Neural cell (in vitro differentiated cells): ENCODE data around the gene PRXL2B. TPM values are rescaled to one million over a fixed set of nuclear protein-coding genes. Genes with fewer than 3 reads are reported as not detected.

Source experiments
- H2AFZ ChIP-seq: fragments of 200-600, 300-800 bp; sonication (generic), shearing (Covaris generic); 2 replicates; pipeline ENCODE4 v1.6.0; 2014; ENCODE audit warnings: low read depth, mild to moderate bottlenecking, antibody characterized with exemption, low read length, moderate library complexity
- H3F3A ChIP-seq: fragments of 200-600 bp; shearing (Covaris generic); 2 replicates; pipeline ENCODE4 v1.6.1; 2016; ENCODE audit warnings: mild to moderate bottlenecking, moderate library complexity, mixed read lengths, antibody characterized with exemption, low read length; ENCODE audit not compliant: insufficient read depth, poor library complexity, severe bottlenecking
- H3K27ac ChIP-seq: fragments of 200-600, 300-800 bp; sonication (generic), shearing (Covaris generic); 2 replicates; pipeline ENCODE4 v1.5.1; 2014; ENCODE audit warnings: mild to moderate bottlenecking, low read length, moderate library complexity
- H3K27me3 ChIP-seq: fragments of 300-800, 200-600 bp; sonication (generic), shearing (Covaris generic); 2 replicates; pipeline ENCODE4 v1.6.0; 2014; ENCODE audit warnings: mild to moderate bottlenecking, low read depth, low read length, moderate library complexity; ENCODE audit not compliant: insufficient read depth
- H3K36me3 ChIP-seq: fragments of 300-800, 200-600 bp; sonication (generic), shearing (Covaris generic); 2 replicates; pipeline ENCODE4 v1.5.1; 2014; ENCODE audit warnings: mild to moderate bottlenecking, antibody characterized with exemption, low read length, moderate library complexity; ENCODE audit not compliant: insufficient read depth
- H3K4me2 ChIP-seq: fragments of 300-800, 200-600 bp; sonication (generic), shearing (Covaris generic); 2 replicates; pipeline ENCODE4 v1.6.0; 2014; ENCODE audit warnings: mild to moderate bottlenecking, low read length
- H3K4me3 ChIP-seq: fragments of 300-800, 200-600 bp; sonication (generic), shearing (Covaris generic); 2 replicates; pipeline ENCODE4 v1.5.1; 2014; ENCODE audit warnings: mild to moderate bottlenecking, low read length, moderate library complexity
- H3K79me2 ChIP-seq: fragments of 200-600 bp; shearing (Covaris generic); replicated peaks from 2 replicates; pipeline ENCODE4 v1.6.0; 2014; ENCODE audit warnings: mild to moderate bottlenecking, low read length, moderate library complexity; ENCODE audit not compliant: insufficient read depth
- H3K9ac ChIP-seq: fragments of 300-800, 200-600 bp; sonication (generic), shearing (Covaris generic); 2 replicates; pipeline ENCODE4 v1.6.1; 2016; ENCODE audit warnings: mild to moderate bottlenecking, low read length, mixed read lengths
- H3K9me2 ChIP-seq: fragments of 200-600 bp; shearing (Covaris generic); 2 replicates; pipeline ENCODE4 v1.6.1; 2016; ENCODE audit warnings: mild to moderate bottlenecking, low read length, mixed read lengths; ENCODE audit not compliant: insufficient read depth
- H3K9me3 ChIP-seq: fragments of 200-600, 300-800 bp; sonication (generic), shearing (Covaris generic); 2 replicates; pipeline ENCODE4 v1.6.1; 2016; ENCODE audit warnings: mild to moderate bottlenecking, mixed run types, low read length, moderate library complexity, mixed read lengths
- H4K20me1 ChIP-seq: fragments of 200-600 bp; shearing (Covaris generic); 2 replicates; pipeline ENCODE4 v1.6.1; 2016; ENCODE audit warnings: mild to moderate bottlenecking, mixed run types; ENCODE audit not compliant: insufficient read depth
- EP300 ChIP-seq: fragments of 450-650 bp; conservative IDR thresholded peaks from 2 replicates; pipeline ENCODE4 v1.6.1; 2014; ENCODE audit warnings: antibody characterized with exemption, mild to moderate bottlenecking, moderate library complexity; ENCODE audit not compliant: poor library complexity, severe bottlenecking
- EZH2 ChIP-seq: fragments of 200-600, 300-800 bp; shearing (Covaris generic), sonication (generic); IDR thresholded peaks from 2 replicates; pipeline ENCODE4 v1.6.1; 2014; ENCODE audit warnings: antibody characterized with exemption, low read length, borderline replicate concordance, mild to moderate bottlenecking; ENCODE audit not compliant: insufficient read depth, poor library complexity, severe bottlenecking
- MXI1 ChIP-seq: fragments of 450-650 bp; conservative IDR thresholded peaks from 2 replicates; pipeline ENCODE4 v1.6.1; 2014; ENCODE audit warnings: antibody characterized with exemption, mild to moderate bottlenecking; ENCODE audit not compliant: poor library complexity, severe bottlenecking
- POLR2AphosphoS5 ChIP-seq: IDR thresholded peaks from 2 replicates; pipeline ENCODE4 v1.6.1; 2012
- RAD21 ChIP-seq: fragments of 450-650 bp; conservative IDR thresholded peaks from 2 replicates; pipeline ENCODE4 v1.6.1; 2014; ENCODE audit warnings: antibody characterized with exemption, mild to moderate bottlenecking, moderate library complexity
- SMC3 ChIP-seq: fragments of 450-650 bp; conservative IDR thresholded peaks from 2 replicates; pipeline ENCODE4 v1.6.1; 2014; ENCODE audit warnings: antibody characterized with exemption, mild to moderate bottlenecking, moderate library complexity; ENCODE audit not compliant: poor library complexity
- TAF1 ChIP-seq: IDR thresholded peaks from 2 replicates; pipeline ENCODE4 v1.6.1; 2012; ENCODE audit warnings: low read depth
- polyA plus RNA-seq: library from polyadenylated mRNA; depleted of rRNA; stranded (reverse); fragments of >200 nt; gene quantifications from 2 replicates; pipeline ENCODE4 v1.2.3, GENCODE V29; 2014
- TF ChIP-seq, protein P1 (sequence below): IDR thresholded peaks from 2 replicates; pipeline ENCODE4 v1.6.1; 2012; ENCODE audit warnings: borderline replicate concordance
- TF ChIP-seq, protein P2 (sequence below): fragments of 450-650 bp; IDR thresholded peaks from 2 replicates; pipeline ENCODE4 v1.5.1; 2014; ENCODE audit warnings: antibody characterized with exemption, mild to moderate bottlenecking, moderate library complexity; ENCODE audit not compliant: poor library complexity, severe bottlenecking

The PRXL2B gene
- polyA plus RNA-seq, 1 donor from 2014 or later, result 29.0 TPM

DNA sequence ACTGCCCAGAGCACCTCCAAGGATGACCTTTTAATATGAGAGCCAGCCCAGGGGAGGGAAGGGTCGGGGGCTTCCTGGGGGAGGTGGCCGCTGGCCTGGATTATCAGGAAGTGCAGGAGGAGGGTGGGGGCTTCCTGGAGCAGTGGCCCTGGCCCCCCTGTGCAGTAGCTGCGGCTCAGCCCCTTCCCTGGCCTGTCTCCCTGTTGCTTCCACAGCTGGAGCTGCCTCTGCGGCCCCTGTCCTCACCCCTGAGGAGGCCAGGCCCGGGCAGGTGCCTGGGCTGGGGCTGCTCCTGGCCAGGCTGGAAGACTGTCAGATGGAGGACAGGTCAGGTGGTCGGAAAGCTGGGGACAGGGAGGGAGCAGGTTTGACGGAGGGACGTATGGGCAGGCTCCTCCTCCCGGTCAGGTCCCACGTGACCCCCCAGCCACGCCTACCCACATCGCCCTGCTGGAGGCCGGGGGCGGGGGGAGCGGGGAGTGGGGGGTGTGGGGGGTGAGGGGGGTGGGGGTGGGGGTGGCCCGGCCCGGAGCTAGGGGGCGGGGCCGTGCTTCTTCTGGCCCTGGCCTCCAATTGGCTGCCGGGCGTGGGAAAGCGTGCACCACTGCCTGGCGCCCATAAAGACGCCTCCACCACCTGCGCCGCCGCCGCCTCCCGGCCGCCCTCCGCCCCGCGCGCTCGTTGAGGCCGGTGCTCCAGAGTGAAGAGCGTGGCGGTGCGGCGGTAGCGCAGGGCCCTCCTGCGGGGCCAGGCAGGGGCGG is 40.6 kb upstream of the PRXL2B start:
- H3K79me2 ChIP-seq, result no peaks in the 10 kb centered on the region
- H3K36me3 ChIP-seq, result no peaks in the 10 kb centered on the region
- H3F3A ChIP-seq, result peaks cover 2% of the 10 kb centered on the region
- TF ChIP-seq POLR2AphosphoS5, result no peak
- no peak overlapping the region for H3K27ac ChIP-seq
- no peak overlapping the region for H2AFZ ChIP-seq
- no peaks in the 10 kb centered on the region for H3K9me2 ChIP-seq
- H3K9me3 ChIP-seq, result no peaks in the 10 kb centered on the region
- no peak overlapping the region for H3K4me2 ChIP-seq
- H3K4me3 ChIP-seq, result peak overlapping the region; percentile 41
- H4K20me1 ChIP-seq, result no peaks in the 10 kb centered on the region
- H3K27me3 ChIP-seq, result no peaks in the 10 kb centered on the region
- no peak overlapping the region for H3K9ac ChIP-seq

DNA sequence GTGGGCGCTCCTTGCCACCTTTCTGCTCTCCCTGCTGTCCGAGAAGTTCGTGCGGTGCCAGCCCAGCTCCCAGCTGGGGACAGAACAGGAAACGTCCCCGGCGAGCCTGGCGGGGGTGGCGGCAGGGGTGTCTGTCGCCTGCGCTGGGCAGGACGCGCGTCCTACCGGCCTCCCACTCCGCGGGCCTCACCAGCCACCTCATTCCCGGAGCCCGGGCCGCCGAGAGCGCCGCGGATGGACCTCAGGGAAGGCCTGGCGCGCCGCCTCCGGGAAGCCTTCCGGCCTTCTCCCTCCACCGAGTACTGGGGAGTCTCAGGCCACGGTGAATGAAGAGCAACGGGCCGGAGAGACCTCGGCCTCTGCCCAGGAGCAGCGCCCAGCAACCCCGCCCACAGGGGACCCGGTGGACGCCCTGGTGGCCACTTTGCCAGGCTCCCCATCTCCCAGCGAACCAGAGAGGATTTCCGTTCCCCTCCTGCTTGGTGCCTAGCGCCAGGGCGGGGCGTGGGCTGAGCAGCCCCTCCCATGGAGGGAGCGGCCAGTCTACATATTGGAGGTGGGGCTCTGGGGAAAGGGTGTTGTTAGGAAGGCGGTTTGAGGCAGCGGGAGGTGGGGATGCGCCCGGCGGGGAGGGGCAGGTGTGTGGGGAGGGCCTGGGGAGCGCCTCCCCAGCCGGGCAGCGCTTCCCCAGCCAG is 39.9 kb upstream of the PRXL2B start:
- no peak overlapping the region for H3K4me2 ChIP-seq
- H3K4me3 ChIP-seq, result peak overlapping the region; percentile 41
- H3K9ac ChIP-seq, result peak overlapping the region; percentile 5
- no peaks in the 10 kb centered on the region for H3K36me3 ChIP-seq
- H3K27me3 ChIP-seq, result no peaks in the 10 kb centered on the region
- no peaks in the 10 kb centered on the region for H3K9me2 ChIP-seq
- H3F3A ChIP-seq, result peaks cover 2% of the 10 kb centered on the region
- H3K79me2 ChIP-seq, result no peaks in the 10 kb centered on the region
- no peaks in the 10 kb centered on the region for H3K9me3 ChIP-seq
- H4K20me1 ChIP-seq, result no peaks in the 10 kb centered on the region
- H3K27ac ChIP-seq, result no peak overlapping the region
- H2AFZ ChIP-seq, result no peak overlapping the region
- TF ChIP-seq EP300, result no peak
- no peak for TF ChIP-seq SMC3
- TF ChIP-seq, protein P1, sequence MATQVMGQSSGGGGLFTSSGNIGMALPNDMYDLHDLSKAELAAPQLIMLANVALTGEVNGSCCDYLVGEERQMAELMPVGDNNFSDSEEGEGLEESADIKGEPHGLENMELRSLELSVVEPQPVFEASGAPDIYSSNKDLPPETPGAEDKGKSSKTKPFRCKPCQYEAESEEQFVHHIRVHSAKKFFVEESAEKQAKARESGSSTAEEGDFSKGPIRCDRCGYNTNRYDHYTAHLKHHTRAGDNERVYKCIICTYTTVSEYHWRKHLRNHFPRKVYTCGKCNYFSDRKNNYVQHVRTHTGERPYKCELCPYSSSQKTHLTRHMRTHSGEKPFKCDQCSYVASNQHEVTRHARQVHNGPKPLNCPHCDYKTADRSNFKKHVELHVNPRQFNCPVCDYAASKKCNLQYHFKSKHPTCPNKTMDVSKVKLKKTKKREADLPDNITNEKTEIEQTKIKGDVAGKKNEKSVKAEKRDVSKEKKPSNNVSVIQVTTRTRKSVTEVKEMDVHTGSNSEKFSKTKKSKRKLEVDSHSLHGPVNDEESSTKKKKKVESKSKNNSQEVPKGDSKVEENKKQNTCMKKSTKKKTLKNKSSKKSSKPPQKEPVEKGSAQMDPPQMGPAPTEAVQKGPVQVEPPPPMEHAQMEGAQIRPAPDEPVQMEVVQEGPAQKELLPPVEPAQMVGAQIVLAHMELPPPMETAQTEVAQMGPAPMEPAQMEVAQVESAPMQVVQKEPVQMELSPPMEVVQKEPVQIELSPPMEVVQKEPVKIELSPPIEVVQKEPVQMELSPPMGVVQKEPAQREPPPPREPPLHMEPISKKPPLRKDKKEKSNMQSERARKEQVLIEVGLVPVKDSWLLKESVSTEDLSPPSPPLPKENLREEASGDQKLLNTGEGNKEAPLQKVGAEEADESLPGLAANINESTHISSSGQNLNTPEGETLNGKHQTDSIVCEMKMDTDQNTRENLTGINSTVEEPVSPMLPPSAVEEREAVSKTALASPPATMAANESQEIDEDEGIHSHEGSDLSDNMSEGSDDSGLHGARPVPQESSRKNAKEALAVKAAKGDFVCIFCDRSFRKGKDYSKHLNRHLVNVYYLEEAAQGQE, result no peak
- no peak for TF ChIP-seq POLR2AphosphoS5
- TF ChIP-seq RAD21, result no peak
- TF ChIP-seq MXI1, result no peak
- no peak for TF ChIP-seq TAF1
- TF ChIP-seq, protein P2, sequence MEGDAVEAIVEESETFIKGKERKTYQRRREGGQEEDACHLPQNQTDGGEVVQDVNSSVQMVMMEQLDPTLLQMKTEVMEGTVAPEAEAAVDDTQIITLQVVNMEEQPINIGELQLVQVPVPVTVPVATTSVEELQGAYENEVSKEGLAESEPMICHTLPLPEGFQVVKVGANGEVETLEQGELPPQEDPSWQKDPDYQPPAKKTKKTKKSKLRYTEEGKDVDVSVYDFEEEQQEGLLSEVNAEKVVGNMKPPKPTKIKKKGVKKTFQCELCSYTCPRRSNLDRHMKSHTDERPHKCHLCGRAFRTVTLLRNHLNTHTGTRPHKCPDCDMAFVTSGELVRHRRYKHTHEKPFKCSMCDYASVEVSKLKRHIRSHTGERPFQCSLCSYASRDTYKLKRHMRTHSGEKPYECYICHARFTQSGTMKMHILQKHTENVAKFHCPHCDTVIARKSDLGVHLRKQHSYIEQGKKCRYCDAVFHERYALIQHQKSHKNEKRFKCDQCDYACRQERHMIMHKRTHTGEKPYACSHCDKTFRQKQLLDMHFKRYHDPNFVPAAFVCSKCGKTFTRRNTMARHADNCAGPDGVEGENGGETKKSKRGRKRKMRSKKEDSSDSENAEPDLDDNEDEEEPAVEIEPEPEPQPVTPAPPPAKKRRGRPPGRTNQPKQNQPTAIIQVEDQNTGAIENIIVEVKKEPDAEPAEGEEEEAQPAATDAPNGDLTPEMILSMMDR, result no peak
- TF ChIP-seq EZH2, result no peak
